Stimulated activated CD8-positive, alpha-beta memory T cell treated with anti-CD3 and anti-CD28 coated beads, Interleukin-7, amount 100 ng/mL, for 48 hours (primary cell): ENCODE results near the gene GRK7.
"Not testable (repeated sequence)": the region's sequence is repeated elsewhere in the genome, so short reads cannot be mapped to it uniquely, and the experiment has no call there.

ENCODE experiments used
- DNase-seq, 2 donors: peaks; one replicate each; pipeline ENCODE4 v3.0.0-alpha.2; 2020; ENCODE audit warnings: low read depth in 1 of 2; ENCODE audit errors: extremely low read depth in 1 of 2

The GRK7 gene

GRCh38 chr3:141793476-141794260 is 30.5 kb downstream of the GRK7 start:
- no peak for DNase-seq

- peak in 1 of 2 donors; percentile 25 for DNase-seq
These were observed 32.1 kb downstream of the GRK7 start for GRCh38 chr3:141795276-141795675.

GRCh38 chr3:141795741-141796080 is 32.5 kb downstream of the GRK7 start:
- no peak for DNase-seq

- DNase-seq = peak; percentile 43 to 83
These were observed 33.1 kb downstream of the GRK7 start for GRCh38 chr3:141796081-141796888.

GRCh38 chr3:141796889-141797781 is 33.9 kb downstream of the GRK7 start:
- peak; percentile 23 to 48 for DNase-seq

GRCh38 chr3:141797819-141798447 is 34.7 kb downstream of the GRK7 start:
- no peak for DNase-seq

- no peak for DNase-seq
These were observed 35.2 kb downstream of the GRK7 start for GRCh38 chr3:141798448-141798845.

GRCh38 chr3:141802316-141803077 is 39.3 kb downstream of the GRK7 start:
- no peak for DNase-seq

- not testable (repeated sequence) for DNase-seq
These were observed 40.3 kb downstream of the GRK7 start for GRCh38 chr3:141803538-141803937.

GRCh38 chr3:141804447-141804777 is 41.2 kb downstream of the GRK7 start:
- no peak for DNase-seq

GRCh38 chr3:141804778-141805639 is 41.8 kb downstream of the GRK7 start:
- no peak for DNase-seq

- no peak for DNase-seq
These were observed 44.2 kb downstream of the GRK7 start for GRCh38 chr3:141807277-141808033.

GRCh38 chr3:141808586-141808985 is 45.4 kb downstream of the GRK7 start:
- DNase-seq = no peak

GRCh38 chr3:141810161-141810560 is 47.0 kb downstream of the GRK7 start:
- no peak for DNase-seq

- no peak for DNase-seq
These were observed 48.1 kb downstream of the GRK7 start for GRCh38 chr3:141811348-141811747.

- DNase-seq = no peak
These were observed 48.9 kb downstream of the GRK7 start for GRCh38 chr3:141812084-141812483.

- DNase-seq = no peak
These were observed 49.4 kb downstream of the GRK7 start for GRCh38 chr3:141812586-141812985.
